HG03135 (cell line): ENCODE measurements around the gene MUC5B.
"Not testable (repeated sequence)": the region's sequence is repeated elsewhere in the genome, so short reads cannot be mapped to it uniquely, and the experiment has no call there.

Experiments
- ATAC-seq: cut with Tn5 transposase; IDR thresholded peaks from one replicate; pipeline ENCODE4 v1.9.1; 2021; ENCODE audit warnings: mild to moderate bottlenecking, moderate library complexity; ENCODE audit not compliant: unreplicated experiment

MUC5B gene, protein sequence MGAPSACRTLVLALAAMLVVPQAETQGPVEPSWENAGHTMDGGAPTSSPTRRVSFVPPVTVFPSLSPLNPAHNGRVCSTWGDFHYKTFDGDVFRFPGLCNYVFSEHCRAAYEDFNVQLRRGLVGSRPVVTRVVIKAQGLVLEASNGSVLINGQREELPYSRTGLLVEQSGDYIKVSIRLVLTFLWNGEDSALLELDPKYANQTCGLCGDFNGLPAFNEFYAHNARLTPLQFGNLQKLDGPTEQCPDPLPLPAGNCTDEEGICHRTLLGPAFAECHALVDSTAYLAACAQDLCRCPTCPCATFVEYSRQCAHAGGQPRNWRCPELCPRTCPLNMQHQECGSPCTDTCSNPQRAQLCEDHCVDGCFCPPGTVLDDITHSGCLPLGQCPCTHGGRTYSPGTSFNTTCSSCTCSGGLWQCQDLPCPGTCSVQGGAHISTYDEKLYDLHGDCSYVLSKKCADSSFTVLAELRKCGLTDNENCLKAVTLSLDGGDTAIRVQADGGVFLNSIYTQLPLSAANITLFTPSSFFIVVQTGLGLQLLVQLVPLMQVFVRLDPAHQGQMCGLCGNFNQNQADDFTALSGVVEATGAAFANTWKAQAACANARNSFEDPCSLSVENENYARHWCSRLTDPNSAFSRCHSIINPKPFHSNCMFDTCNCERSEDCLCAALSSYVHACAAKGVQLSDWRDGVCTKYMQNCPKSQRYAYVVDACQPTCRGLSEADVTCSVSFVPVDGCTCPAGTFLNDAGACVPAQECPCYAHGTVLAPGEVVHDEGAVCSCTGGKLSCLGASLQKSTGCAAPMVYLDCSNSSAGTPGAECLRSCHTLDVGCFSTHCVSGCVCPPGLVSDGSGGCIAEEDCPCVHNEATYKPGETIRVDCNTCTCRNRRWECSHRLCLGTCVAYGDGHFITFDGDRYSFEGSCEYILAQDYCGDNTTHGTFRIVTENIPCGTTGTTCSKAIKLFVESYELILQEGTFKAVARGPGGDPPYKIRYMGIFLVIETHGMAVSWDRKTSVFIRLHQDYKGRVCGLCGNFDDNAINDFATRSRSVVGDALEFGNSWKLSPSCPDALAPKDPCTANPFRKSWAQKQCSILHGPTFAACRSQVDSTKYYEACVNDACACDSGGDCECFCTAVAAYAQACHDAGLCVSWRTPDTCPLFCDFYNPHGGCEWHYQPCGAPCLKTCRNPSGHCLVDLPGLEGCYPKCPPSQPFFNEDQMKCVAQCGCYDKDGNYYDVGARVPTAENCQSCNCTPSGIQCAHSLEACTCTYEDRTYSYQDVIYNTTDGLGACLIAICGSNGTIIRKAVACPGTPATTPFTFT (N-terminal part only)

GRCh38 chr11:1222491-1223345 is at the start of gene MUC5B:
TSS of gene MUC5B (plus strand) at chr11:1223066. CDS start at chr11:1223124, 58 bp downstream.
- no peak for ATAC-seq

DNA sequence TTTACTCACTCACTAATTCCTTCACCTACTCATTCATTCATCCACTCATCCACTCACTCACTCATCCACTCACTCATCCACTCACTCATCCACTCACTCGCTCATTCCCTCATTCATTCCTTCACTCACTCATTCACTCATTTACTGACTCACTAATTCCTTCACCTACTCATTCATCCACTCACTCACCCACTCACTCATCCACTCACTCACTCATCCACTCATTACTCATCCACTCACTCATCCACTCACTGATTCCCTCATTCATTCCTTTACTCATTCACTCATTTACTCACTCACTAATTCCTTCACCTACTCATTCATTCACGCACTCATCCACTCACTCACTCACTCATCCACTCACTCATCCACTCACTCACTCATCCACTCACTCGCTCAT is 49.5 kb upstream of the MUC5B start:
- ATAC-seq = not testable (repeated sequence)

- no peak for ATAC-seq
Measured at GRCh38 chr11:1174441-1175370, 48.2 kb upstream of the MUC5B start.

DNA sequence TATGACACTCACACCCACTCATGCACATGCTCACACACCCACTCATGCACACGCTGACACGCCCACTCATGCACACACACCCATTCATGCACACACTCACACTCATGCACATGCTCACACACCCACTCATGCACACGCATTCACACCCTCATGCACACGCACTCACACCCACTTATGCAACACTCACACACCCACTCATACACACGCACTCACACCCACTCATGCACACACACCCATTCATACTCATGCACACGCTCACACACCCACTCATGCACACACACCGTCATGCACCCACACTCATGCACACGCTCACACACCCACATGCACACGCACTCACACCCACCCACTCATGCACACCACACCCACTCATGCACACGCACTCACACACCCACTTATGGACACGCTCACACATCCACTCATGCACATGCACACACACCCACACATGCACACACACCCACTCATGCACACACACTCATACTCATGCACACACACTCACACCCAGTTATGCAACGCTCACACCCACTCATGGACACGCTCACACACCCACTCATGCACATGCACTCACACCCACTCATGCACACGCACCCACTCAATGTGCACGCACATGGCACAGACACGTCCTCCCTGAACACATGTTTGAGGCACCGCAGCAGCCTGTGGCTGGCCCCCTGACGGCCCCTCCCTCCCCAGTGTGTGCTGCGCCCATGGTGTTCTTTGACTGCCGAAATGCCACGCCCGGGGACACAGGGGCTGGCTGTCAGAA is 47.2 kb upstream of the MUC5B start:
- no peak for ATAC-seq

- ATAC-seq = no peak
Measured at GRCh38 chr11:1176224-1177019, 46.4 kb upstream of the MUC5B start.

DNA sequence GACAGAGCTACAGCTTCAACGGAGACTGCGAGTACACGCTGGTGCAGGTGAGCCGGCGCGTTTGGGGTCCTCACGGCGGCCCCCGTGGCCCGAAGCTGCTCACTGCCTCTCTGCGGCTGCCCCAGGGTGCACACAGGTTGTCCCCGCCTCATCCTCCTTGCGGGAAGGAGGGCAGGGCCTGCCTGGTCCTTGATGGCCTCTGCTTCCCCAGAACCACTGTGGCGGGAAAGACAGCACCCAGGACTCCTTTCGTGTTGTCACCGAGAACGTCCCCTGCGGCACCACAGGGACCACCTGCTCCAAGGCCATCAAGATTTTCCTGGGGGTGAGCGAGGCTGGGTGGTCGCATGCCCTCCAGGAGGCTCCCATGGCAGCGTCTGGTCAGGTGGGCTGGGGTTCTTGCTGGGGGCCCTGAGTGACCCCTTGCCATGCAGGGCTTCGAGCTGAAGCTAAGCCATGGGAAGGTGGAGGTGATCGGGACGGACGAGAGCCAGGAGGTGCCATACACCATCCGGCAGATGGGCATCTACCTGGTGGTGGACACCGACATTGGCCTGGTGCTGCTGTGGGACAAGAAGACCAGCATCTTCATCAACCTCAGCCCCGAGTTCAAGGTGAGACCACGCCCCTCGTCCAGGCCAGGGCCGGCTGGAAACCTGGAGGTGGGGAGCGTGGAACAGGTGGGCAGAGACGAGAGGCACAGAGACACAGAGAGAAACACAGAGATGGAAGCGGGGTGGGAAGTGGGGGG is 45.7 kb upstream of the MUC5B start:
- no peak for ATAC-seq

DNA sequence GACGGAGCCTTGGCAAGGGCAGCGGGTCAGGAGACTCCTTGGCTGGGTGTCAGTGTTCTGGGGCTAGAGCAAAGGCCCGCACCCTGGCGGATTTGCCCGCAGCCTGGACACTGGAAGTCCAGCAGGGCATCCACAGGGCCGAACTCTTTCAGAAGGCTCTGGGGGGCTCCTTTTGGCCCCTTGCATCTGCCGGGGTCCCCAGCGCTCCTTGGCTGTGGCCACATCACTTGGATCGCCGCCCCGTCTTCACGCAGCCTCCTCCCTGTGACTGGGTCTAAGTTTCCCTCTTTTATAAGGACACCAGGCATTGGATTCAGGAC is 45.1 kb upstream of the MUC5B start:
- no peak for ATAC-seq

GRCh38 chr11:1178201-1178885 is 44.5 kb upstream of the MUC5B start:
- ATAC-seq = no peak

- ATAC-seq = no peak
Measured at GRCh38 chr11:1178906-1179305, 44.0 kb upstream of the MUC5B start.

- ATAC-seq = no peak
Measured at GRCh38 chr11:1179641-1180040, 43.2 kb upstream of the MUC5B start.

DNA sequence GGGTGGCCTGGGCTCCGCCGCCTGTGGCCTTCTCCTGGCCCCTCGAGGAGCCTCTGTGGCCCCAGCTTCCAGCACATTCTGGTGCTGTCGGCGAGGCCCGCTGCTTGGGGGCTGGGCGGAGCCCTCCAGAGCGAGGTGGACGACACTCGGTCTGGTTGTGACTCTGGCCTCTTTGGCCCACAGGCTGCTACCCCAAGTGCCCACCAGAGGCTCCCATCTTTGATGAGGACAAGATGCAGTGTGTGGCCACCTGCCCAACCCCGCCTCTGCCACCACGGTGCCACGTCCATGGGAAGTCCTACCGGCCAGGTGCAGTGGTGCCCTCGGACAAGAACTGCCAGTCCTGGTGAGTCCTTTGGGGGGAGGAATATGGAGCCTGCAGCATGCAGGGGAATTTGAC is 42.7 kb upstream of the MUC5B start:
- no peak for ATAC-seq

DNA sequence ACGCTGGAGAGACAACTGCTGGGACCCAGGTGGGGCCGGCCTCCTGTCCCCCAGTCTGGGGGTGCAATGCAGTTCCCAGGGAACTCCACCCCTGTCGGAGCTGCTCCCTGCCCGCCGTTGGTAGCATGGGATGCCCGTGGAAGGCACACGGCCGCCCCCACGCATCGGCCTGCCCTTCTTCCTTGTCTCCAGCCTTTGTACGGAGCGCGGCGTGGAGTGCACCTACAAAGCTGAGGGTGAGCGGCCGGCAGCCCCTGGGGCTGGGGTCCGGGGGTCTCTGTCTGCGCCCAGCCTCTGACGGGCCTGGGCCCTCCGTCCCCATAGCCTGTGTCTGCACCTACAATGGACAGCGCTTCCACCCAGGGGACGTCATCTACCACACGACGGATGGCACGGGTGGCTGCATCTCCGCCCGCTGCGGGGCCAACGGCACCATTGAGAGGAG is 41.9 kb upstream of the MUC5B start:
- ATAC-seq = no peak

DNA sequence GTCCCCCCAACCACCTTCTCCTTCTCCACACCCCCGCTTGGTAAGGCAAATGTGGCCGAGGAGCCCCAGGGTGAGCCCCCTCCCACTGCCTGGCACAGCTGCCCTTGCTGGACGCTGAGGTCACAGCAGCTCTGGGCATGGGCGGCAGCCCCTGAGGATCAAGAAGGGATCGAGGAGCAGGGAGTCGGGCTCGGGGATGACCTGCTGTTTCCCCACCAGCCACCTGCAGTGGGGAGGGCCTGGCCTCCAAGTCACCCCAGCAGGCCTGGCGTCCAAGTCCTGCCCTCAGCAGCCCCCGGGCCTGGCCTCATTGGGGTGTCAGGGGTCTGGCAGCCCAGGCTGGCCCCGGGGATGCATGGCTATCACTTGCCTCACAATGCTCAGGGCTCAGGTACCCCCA is 41.4 kb upstream of the MUC5B start:
- ATAC-seq = no peak

DNA sequence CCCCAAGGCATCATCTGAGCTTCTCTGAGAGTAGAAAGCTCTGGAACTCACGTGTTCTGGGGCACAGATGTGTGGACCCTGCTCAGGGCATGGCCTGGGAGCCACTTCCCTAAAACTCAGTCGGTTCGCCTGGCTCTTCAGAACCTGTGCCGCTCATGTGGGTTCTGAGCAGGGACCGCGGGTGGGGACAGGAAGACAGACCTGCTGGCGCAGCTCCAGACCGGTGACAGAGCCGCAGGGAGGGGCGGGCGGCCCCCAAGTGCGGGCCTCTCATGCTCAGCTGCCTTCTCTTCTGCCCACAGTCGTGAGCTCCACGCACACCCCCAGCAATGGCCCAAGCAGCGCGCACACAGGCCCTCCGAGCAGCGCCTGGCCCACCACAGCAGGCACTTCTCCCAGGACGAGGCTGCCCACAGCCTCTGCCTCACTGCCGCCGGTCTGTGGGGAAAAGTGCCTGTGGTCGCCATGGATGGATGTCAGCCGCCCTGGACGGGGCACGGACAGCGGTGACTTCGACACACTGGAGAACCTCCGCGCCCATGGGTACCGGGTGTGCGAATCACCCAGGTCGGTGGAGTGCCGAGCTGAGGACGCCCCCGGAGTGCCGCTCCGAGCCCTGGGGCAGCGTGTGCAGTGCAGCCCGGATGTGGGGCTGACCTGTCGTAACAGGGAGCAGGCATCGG is 40.9 kb upstream of the MUC5B start:
- ATAC-seq = no peak

DNA sequence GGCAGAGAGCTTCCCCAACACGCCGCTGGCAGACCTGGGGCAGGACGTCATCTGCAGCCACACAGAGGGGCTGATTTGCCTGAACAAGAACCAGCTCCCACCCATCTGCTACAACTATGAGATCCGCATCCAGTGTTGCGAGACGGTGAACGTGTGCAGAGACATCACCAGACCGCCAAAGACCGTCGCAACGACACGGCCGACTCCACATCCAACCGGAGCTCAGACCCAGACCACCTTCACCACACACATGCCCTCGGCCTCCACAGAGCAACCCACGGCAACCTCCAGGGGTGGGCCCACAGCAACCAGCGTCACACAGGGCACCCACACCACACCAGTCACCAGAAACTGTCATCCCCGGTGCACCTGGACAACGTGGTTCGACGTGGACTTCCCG is 38.7 kb upstream of the MUC5B start:
- ATAC-seq = not testable (repeated sequence)
